LNCAP (cell line): Measurements from ENCODE around the gene RBM23.

Experiments
- CTCF ChIP-seq: fragments of 450-650 bp; IDR thresholded peaks from 2 replicates; pipeline ENCODE4 v1.5.1; 2017; ENCODE audit warnings: mild to moderate bottlenecking

RBM23 gene

GRCh38 chr14:22872833-22873520, 46.0 kb downstream of the RBM23 start:
- TF ChIP-seq CTCF, result peak; percentile 32; the same call in 1 of the 2 replicates

- peak; percentile 96 for TF ChIP-seq CTCF
Observed at GRCh38 chr14:22872033-22872832, 46.7 kb downstream of the RBM23 start.

GRCh38 chr14:22871224-22872032, 47.5 kb downstream of the RBM23 start, which contains the start of gene LRP10:
Gene LRP10, plus strand, starts transcription at chr14:22871740. Its CDS starts 564 bp downstream, at chr14:22872304.
- TF ChIP-seq CTCF, result no peak

GRCh38 chr14:22870811-22871223, 48.1 kb downstream of the RBM23 start:
- TF ChIP-seq CTCF, result no peak

GRCh38 chr14:22866874-22867273, 52.1 kb downstream of the RBM23 start:
- TF ChIP-seq CTCF, result no peak

- TF ChIP-seq CTCF, result peak; percentile 37; the same call in 1 of the 2 replicates
Observed at GRCh38 chr14:22865424-22866405, 53.2 kb downstream of the RBM23 start.
